Activated naive CD4-positive, alpha-beta T cell treated with anti-CD3 and anti-CD28 coated beads, Interleukin-2, amount 50 U/mL, for 24 hours (primary cell): ENCODE data around the gene DNAJC22.

Experiments used
- H3K27ac Mint-ChIP-seq: one replicate; pipeline ENCODE4 v1.8.0; 2021; ENCODE audit warnings: mild to moderate bottlenecking, mixed read lengths
- H3K27me3 Mint-ChIP-seq: one replicate; pipeline ENCODE4 v1.8.0; 2021; ENCODE audit warnings: mixed read lengths
- H3K36me3 Mint-ChIP-seq: one replicate; pipeline ENCODE4 v1.8.0; 2021; ENCODE audit warnings: mixed read lengths
- H3K4me1 Mint-ChIP-seq: one replicate; pipeline ENCODE4 v1.8.0; 2021; ENCODE audit warnings: mixed read lengths
- H3K4me3 Mint-ChIP-seq: one replicate; pipeline ENCODE4 v1.8.0; 2021; ENCODE audit warnings: mild to moderate bottlenecking, mixed read lengths
- H3K9me3 Mint-ChIP-seq: one replicate; pipeline ENCODE4 v1.8.0; 2021; ENCODE audit warnings: mixed read lengths

The DNAJC22 gene

GRCh38 chr12:49349266-49349665 is 2.6 kb downstream of the DNAJC22 start:
- Mint-ChIP-seq H3K36me3 (no peaks in the 10 kb centered on the region), H3K27ac (no peak overlapping the region), H3K4me1 (peaks cover 23% of the 10 kb centered on the region), H3K27me3 (peaks cover 35% of the 10 kb centered on the region), H3K9me3 (no peaks in the 10 kb centered on the region), H3K4me3 (no peak overlapping the region)

GRCh38 chr12:49352351-49352750 is 5.7 kb downstream of the DNAJC22 start:
- H3K27ac Mint-ChIP-seq, result no peak overlapping the region
- peaks cover 2% of the 10 kb centered on the region for H3K4me1 Mint-ChIP-seq
- H3K9me3 Mint-ChIP-seq, result no peaks in the 10 kb centered on the region
- no peaks in the 10 kb centered on the region for H3K36me3 Mint-ChIP-seq
- H3K4me3 Mint-ChIP-seq, result no peak overlapping the region
- H3K27me3 Mint-ChIP-seq, result peaks cover 25% of the 10 kb centered on the region

- Mint-ChIP-seq H3K36me3 (no peaks in the 10 kb centered on the region), H3K9me3 (no peaks in the 10 kb centered on the region), H3K27ac (no peak overlapping the region), H3K27me3 (peaks cover 16% of the 10 kb centered on the region), H3K4me1 (peaks cover 10% of the 10 kb centered on the region), H3K4me3 (no peak overlapping the region)
Measured at GRCh38 chr12:49355913-49356312, 9.2 kb downstream of the DNAJC22 start.

- H3K9me3 Mint-ChIP-seq, result no peaks in the 10 kb centered on the region
- H3K27me3 Mint-ChIP-seq, result peaks cover 15% of the 10 kb centered on the region
- H3K4me1 Mint-ChIP-seq, result peaks cover 10% of the 10 kb centered on the region
- no peaks in the 10 kb centered on the region for H3K36me3 Mint-ChIP-seq
- H3K27ac Mint-ChIP-seq, result no peak overlapping the region
- H3K4me3 Mint-ChIP-seq, result no peak overlapping the region
Measured at GRCh38 chr12:49357103-49357678, 10.5 kb downstream of the DNAJC22 start.

- Mint-ChIP-seq H3K36me3 (no peaks in the 10 kb centered on the region), H3K9me3 (no peaks in the 10 kb centered on the region), H3K27ac (no peak overlapping the region), H3K4me3 (no peak overlapping the region), H3K27me3 (peaks cover 11% of the 10 kb centered on the region), H3K4me1 (peaks cover 10% of the 10 kb centered on the region)
Measured at GRCh38 chr12:49358483-49359141, 11.9 kb downstream of the DNAJC22 start.

- H3K27ac Mint-ChIP-seq, result no peak overlapping the region
- H3K4me3 Mint-ChIP-seq, result no peak overlapping the region
- no peaks in the 10 kb centered on the region for H3K9me3 Mint-ChIP-seq
- peaks cover 10% of the 10 kb centered on the region for H3K4me1 Mint-ChIP-seq
- peaks cover 8% of the 10 kb centered on the region for H3K27me3 Mint-ChIP-seq
- no peaks in the 10 kb centered on the region for H3K36me3 Mint-ChIP-seq
Measured at GRCh38 chr12:49359671-49360070, 13.0 kb downstream of the DNAJC22 start.

GRCh38 chr12:49362077-49362476 is 15.4 kb downstream of the DNAJC22 start:
- H3K9me3 Mint-ChIP-seq, result no peaks in the 10 kb centered on the region
- H3K4me3 Mint-ChIP-seq, result no peak overlapping the region
- H3K27ac Mint-ChIP-seq, result no peak overlapping the region
- H3K27me3 Mint-ChIP-seq, result peaks cover 7% of the 10 kb centered on the region
- H3K36me3 Mint-ChIP-seq, result no peaks in the 10 kb centered on the region
- H3K4me1 Mint-ChIP-seq, result peaks cover 10% of the 10 kb centered on the region

- no peaks in the 10 kb centered on the region for H3K9me3 Mint-ChIP-seq
- H3K4me3 Mint-ChIP-seq, result no peak overlapping the region
- H3K27me3 Mint-ChIP-seq, result peaks cover 2% of the 10 kb centered on the region
- H3K36me3 Mint-ChIP-seq, result no peaks in the 10 kb centered on the region
- H3K4me1 Mint-ChIP-seq, result peaks cover 21% of the 10 kb centered on the region
- H3K27ac Mint-ChIP-seq, result no peak overlapping the region
Measured at GRCh38 chr12:49364989-49365388, 18.3 kb downstream of the DNAJC22 start.

GRCh38 chr12:49365542-49365941 is 18.9 kb downstream of the DNAJC22 start:
- Mint-ChIP-seq H3K27ac (no peak overlapping the region), H3K27me3 (peaks cover 2% of the 10 kb centered on the region), H3K4me1 (peaks cover 21% of the 10 kb centered on the region), H3K4me3 (peak overlapping the region; percentile 30), H3K9me3 (no peaks in the 10 kb centered on the region), H3K36me3 (no peaks in the 10 kb centered on the region)

GRCh38 chr12:49366096-49366651 is 19.5 kb downstream of the DNAJC22 start:
- Mint-ChIP-seq H3K36me3 (no peaks in the 10 kb centered on the region), H3K9me3 (no peaks in the 10 kb centered on the region), H3K27ac (peak overlapping the region; percentile 96), H3K4me3 (peak overlapping the region; percentile 89), H3K27me3 (no peaks in the 10 kb centered on the region), H3K4me1 (peaks cover 23% of the 10 kb centered on the region)

GRCh38 chr12:49366652-49367380 is 20.1 kb downstream of the DNAJC22 start:
- Mint-ChIP-seq H3K27ac (peak overlapping the region; percentile 96), H3K4me3 (peak overlapping the region; percentile 89), H3K36me3 (no peaks in the 10 kb centered on the region), H3K4me1 (peaks cover 25% of the 10 kb centered on the region), H3K27me3 (no peaks in the 10 kb centered on the region), H3K9me3 (no peaks in the 10 kb centered on the region)

GRCh38 chr12:49367381-49368239 is 20.9 kb downstream of the DNAJC22 start, which contains the start of gene SPATS2:
Gene SPATS2 (plus strand): TSS chr12:49367462. CDS start chr12:49461013, 93,551 bp downstream.
- H3K27me3 Mint-ChIP-seq, result no peaks in the 10 kb centered on the region
- H3K27ac Mint-ChIP-seq, result peak within 1 kb of the TSS; percentile 96
- peaks cover 25% of the 10 kb centered on the region for H3K4me1 Mint-ChIP-seq
- H3K36me3 Mint-ChIP-seq, result no peaks in the 10 kb centered on the region
- H3K9me3 Mint-ChIP-seq, result no peaks in the 10 kb centered on the region
- H3K4me3 Mint-ChIP-seq, result peak within 1 kb of the TSS; percentile 89

- no peaks in the 10 kb centered on the region for H3K36me3 Mint-ChIP-seq
- no peaks in the 10 kb centered on the region for H3K9me3 Mint-ChIP-seq
- peaks cover 25% of the 10 kb centered on the region for H3K4me1 Mint-ChIP-seq
- H3K4me3 Mint-ChIP-seq, result peak overlapping the region; percentile 89
- no peaks in the 10 kb centered on the region for H3K27me3 Mint-ChIP-seq
- H3K27ac Mint-ChIP-seq, result no peak overlapping the region
Measured at GRCh38 chr12:49368240-49368600, 21.5 kb downstream of the DNAJC22 start.

- no peaks in the 10 kb centered on the region for H3K9me3 Mint-ChIP-seq
- peaks cover 25% of the 10 kb centered on the region for H3K4me1 Mint-ChIP-seq
- no peak overlapping the region for H3K27ac Mint-ChIP-seq
- no peak overlapping the region for H3K4me3 Mint-ChIP-seq
- no peaks in the 10 kb centered on the region for H3K36me3 Mint-ChIP-seq
- no peaks in the 10 kb centered on the region for H3K27me3 Mint-ChIP-seq
Measured at GRCh38 chr12:49369411-49370145, 22.9 kb downstream of the DNAJC22 start.

GRCh38 chr12:49370539-49370938 is 23.9 kb downstream of the DNAJC22 start:
- no peaks in the 10 kb centered on the region for H3K9me3 Mint-ChIP-seq
- peaks cover 25% of the 10 kb centered on the region for H3K4me1 Mint-ChIP-seq
- H3K36me3 Mint-ChIP-seq, result no peaks in the 10 kb centered on the region
- H3K27me3 Mint-ChIP-seq, result no peaks in the 10 kb centered on the region
- no peak overlapping the region for H3K4me3 Mint-ChIP-seq
- H3K27ac Mint-ChIP-seq, result peak overlapping the region; percentile 43
